CD4-positive, CD25-positive, alpha-beta regulatory T cell (primary cell): ENCODE measurements around the gene ZXDC. TPM values are rescaled to one million over a fixed set of nuclear protein-coding genes. Genes with fewer than 3 reads are reported as not detected.
A peak's percentile ranks its signal among the peaks of the same experiment; 100 is the strongest.

ENCODE experiments used
- ATAC-seq, 2 donors: fragments of 150-1000 bp; cut with Tn5 transposase; one replicate each; pipeline ENCODE4 v1.10.0; 2021; ENCODE audit warnings: low read depth in 2 of 2, moderate number of reproducible peaks in 2 of 2, moderate library complexity in 1 of 2
- DNase-seq, 3 donors: peaks; one replicate each; pipeline versions ENCODE4 v3.0.0 to v3.0.0-alpha.2; 2012 to 2022; ENCODE audit warnings: mixed read lengths in 1 of 3
- H3K27ac ChIP-seq: one replicate; pipeline ENCODE4 v1.7.0; 2013; ENCODE audit warnings: mild to moderate bottlenecking, low read length; ENCODE audit not compliant: insufficient read depth, poor library complexity, severe bottlenecking
- H3K27me3 ChIP-seq: one replicate; pipeline ENCODE4 v1.7.0; 2013; ENCODE audit warnings: low read length; ENCODE audit not compliant: control insufficient read depth, insufficient read depth
- H3K36me3 ChIP-seq: one replicate; pipeline ENCODE4 v1.7.0; 2013; ENCODE audit warnings: mild to moderate bottlenecking, low read length, moderate library complexity; ENCODE audit not compliant: control insufficient read depth, insufficient read depth
- H3K4me1 ChIP-seq: 2 replicates; pipeline ENCODE4 v1.7.0; 2013; ENCODE audit warnings: mild to moderate bottlenecking, low read length; ENCODE audit not compliant: insufficient read depth, control insufficient read depth, poor library complexity, severe bottlenecking
- H3K4me3 ChIP-seq: one replicate; pipeline ENCODE4 v1.7.0; 2013; ENCODE audit warnings: low read depth, mild to moderate bottlenecking, low read length, moderate library complexity
- H3K9me3 ChIP-seq, 2 experiments: 1 replicate in 1 of 2; 2 replicates in 1 of 2; pipeline ENCODE4 v1.7.0; 2013; ENCODE audit warnings: low read length in 2 of 2, mild to moderate bottlenecking in 1 of 2, moderate library complexity in 1 of 2; ENCODE audit not compliant: control insufficient read depth in 2 of 2
- H3K27ac Mint-ChIP-seq, 3 donors: one replicate each; pipeline ENCODE4 v1.8.0; 2020 to 2022; ENCODE audit warnings: mild to moderate bottlenecking in 3 of 3, mixed read lengths in 3 of 3, moderate library complexity in 2 of 3
- H3K27me3 Mint-ChIP-seq: one replicate; pipeline ENCODE4 v1.8.0; 2022; ENCODE audit warnings: mild to moderate bottlenecking, mixed read lengths
- H3K36me3 Mint-ChIP-seq: one replicate; pipeline ENCODE4 v1.8.0; 2020; ENCODE audit warnings: mixed read lengths
- H3K4me1 Mint-ChIP-seq, 4 donors: one replicate each; pipeline ENCODE4 v1.8.0; 2020 to 2022; ENCODE audit warnings: mixed read lengths in 4 of 4, mild to moderate bottlenecking in 1 of 4
- H3K4me3 Mint-ChIP-seq, 4 donors: one replicate each; pipeline ENCODE4 v1.8.0; 2020 to 2022; ENCODE audit warnings: mild to moderate bottlenecking in 4 of 4, mixed read lengths in 4 of 4, moderate library complexity in 3 of 4
- H3K9me3 Mint-ChIP-seq, 7 donors: one replicate each; pipeline ENCODE4 v1.8.0; 2020 to 2022; ENCODE audit warnings: mixed read lengths in 7 of 7, mild to moderate bottlenecking in 3 of 7, moderate library complexity in 2 of 7
- polyA plus RNA-seq, 4 donors: library from polyadenylated mRNA; unstranded; fragments of 300-500 nt; fragmentation: Illumina TruSeq; gene quantifications; one replicate each; pipeline ENCODE4 v1.2.3, GENCODE V29; 2021
- total RNA-seq: library from RNA; stranded (reverse); gene quantifications from one replicate; pipeline ENCODE4 v1.2.3, GENCODE V29; 2022

Gene ZXDC
- total and polyA plus RNA-seq, 5 donors from 2014 or later, result 11.4 to 59.8 (median 12.4) TPM

DNA sequence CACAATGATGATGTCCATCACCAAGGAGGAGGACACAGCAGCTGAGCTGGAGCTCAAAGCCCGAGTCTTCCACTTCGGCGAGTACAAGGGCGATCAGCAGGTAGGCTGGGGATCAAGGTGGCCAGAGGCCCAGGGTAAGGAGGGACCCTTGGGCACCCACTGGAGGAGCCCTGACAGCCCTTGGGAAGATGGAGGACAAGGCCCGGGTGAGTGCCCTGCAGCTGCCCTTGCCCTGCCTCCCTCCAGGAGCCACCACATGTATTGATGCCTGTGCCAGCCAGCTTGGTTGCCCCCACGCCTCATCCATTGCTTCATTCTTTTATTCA is 42.6 kb downstream of the ZXDC start:
- Histone ChIP-seq H3K36me3 (peaks cover 14% of the 10 kb centered on the region), H3K4me1 (no peaks in the 10 kb centered on the region), H3K9me3 (peaks cover 0 to 4% of the 10 kb centered on the region in 2 experiments), H3K27ac (no peak overlapping the region), H3K27me3 (no peaks in the 10 kb centered on the region), H3K4me3 (no peak overlapping the region)
- peaks cover 4% of the 10 kb centered on the region for H3K27me3 Mint-ChIP-seq
- H3K36me3 Mint-ChIP-seq, result peaks cover 28% of the 10 kb centered on the region
- H3K4me1 Mint-ChIP-seq, result no peaks in the 10 kb centered on the region
- peak overlapping the region in 1 of 3 donors; percentile 61 for H3K27ac Mint-ChIP-seq
- H3K9me3 Mint-ChIP-seq, result peaks cover 0 to 2% (median 0%) of the 10 kb centered on the region in 7 donors
- no peak for DNase-seq
- no peak for ATAC-seq
- H3K4me3 Mint-ChIP-seq, result no peak overlapping the region

DNA sequence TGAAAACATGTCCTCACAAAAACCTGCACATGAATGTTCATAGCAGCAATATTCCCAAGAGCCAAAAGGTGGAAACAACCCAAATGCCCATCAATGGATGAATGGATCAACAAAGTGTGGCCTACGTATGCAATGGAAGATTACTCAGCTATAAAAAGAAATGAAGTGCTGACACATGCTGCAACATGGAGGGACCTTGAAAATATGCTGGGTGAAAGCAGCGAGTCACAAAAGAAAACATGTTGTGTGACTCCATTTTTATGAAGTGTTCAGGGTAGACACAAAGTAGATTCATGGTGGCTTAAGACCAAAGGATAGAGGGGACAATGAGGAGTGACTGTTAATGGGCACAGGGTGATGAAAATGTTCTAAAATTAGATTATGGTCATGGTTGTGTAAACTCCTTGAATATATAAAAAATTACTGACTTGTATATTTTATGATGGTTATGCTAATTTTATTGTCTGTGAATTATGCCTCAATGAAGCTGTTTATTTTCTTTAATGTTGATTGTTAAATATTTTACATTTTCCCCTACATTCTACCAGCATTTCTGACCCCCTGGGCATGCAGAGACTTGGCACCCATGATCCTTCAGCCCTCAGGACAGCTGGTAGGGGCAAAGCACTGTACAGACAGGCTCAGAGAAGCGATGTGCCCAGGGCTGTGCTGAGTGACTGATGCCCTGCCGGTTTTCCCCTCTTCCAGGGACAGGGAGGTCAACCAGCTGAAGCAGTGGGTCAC is 43.2 kb downstream of the ZXDC start:
- Mint-ChIP-seq H3K4me3 (no peak overlapping the region), H3K36me3 (peaks cover 25% of the 10 kb centered on the region), H3K27me3 (peaks cover 4% of the 10 kb centered on the region), H3K9me3 (peaks cover 0 to 5% (median 2%) of the 10 kb centered on the region in 7 donors), H3K27ac (peak overlapping the region in 1 of 3 donors; percentile 70), H3K4me1 (no peaks in the 10 kb centered on the region)
- Histone ChIP-seq H3K4me1 (no peaks in the 10 kb centered on the region), H3K27ac (no peak overlapping the region), H3K36me3 (peaks cover 10% of the 10 kb centered on the region), H3K9me3 (peaks cover 4% of the 10 kb centered on the region in 2 experiments), H3K27me3 (no peaks in the 10 kb centered on the region), H3K4me3 (no peak overlapping the region)
- no peak for DNase-seq
- no peak for ATAC-seq

DNA sequence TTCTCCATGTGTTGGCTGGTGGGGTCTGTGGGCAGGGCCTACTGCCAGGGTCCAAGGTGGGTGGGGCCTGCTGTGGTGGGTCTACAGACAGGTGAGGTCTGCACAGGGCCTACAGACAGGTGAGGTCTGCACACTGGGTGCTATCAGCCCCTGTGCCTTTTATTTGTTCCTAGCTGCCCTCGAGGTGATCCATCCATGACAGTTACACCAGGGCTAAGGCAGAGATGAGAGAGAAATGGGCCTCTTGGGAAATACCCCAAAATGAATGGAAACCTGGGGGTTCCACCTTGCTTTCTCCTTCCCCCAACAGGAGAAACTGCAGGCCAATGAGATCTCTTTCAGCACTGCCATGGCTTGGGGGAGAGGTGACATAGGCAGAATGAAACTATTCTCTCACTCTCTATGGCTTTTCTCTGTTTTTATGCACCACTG is 44.6 kb downstream of the ZXDC start:
- DNase-seq (no peak), ATAC-seq (no peak)
- no peak overlapping the region for H3K27ac ChIP-seq
- no peak overlapping the region for H3K4me3 ChIP-seq
- Mint-ChIP-seq H3K4me3 (no peak overlapping the region), H3K27me3 (peaks cover 4% of the 10 kb centered on the region), H3K4me1 (no peaks in the 10 kb centered on the region), H3K36me3 (peaks cover 21% of the 10 kb centered on the region), H3K9me3 (peaks cover 0 to 14% (median 4%) of the 10 kb centered on the region in 7 donors), H3K27ac (no peak overlapping the region)
- no peaks in the 10 kb centered on the region for H3K4me1 ChIP-seq
- no peaks in the 10 kb centered on the region for H3K36me3 ChIP-seq
- peaks cover 8 to 9% of the 10 kb centered on the region in 2 experiments for H3K9me3 ChIP-seq
- no peaks in the 10 kb centered on the region for H3K27me3 ChIP-seq

- H3K27me3 Mint-ChIP-seq, result peaks cover 4% of the 10 kb centered on the region
- DNase-seq (no peak), ATAC-seq (no peak)
- peak overlapping the region in 1 of 3 donors; percentile 61 for H3K27ac Mint-ChIP-seq
- peaks cover 0 to 23% (median 9%) of the 10 kb centered on the region in 7 donors for H3K9me3 Mint-ChIP-seq
- Histone ChIP-seq H3K27ac (no peak overlapping the region), H3K36me3 (no peaks in the 10 kb centered on the region), H3K9me3 (peaks cover 10 to 13% of the 10 kb centered on the region in 2 experiments), H3K4me1 (no peaks in the 10 kb centered on the region), H3K27me3 (no peaks in the 10 kb centered on the region), H3K4me3 (no peak overlapping the region)
- no peaks in the 10 kb centered on the region for H3K4me1 Mint-ChIP-seq
- peaks cover 16% of the 10 kb centered on the region for H3K36me3 Mint-ChIP-seq
- no peak overlapping the region for H3K4me3 Mint-ChIP-seq
These were observed 50.9 kb downstream of the ZXDC start for GRCh38 chr3:126424751-126425150.

DNA sequence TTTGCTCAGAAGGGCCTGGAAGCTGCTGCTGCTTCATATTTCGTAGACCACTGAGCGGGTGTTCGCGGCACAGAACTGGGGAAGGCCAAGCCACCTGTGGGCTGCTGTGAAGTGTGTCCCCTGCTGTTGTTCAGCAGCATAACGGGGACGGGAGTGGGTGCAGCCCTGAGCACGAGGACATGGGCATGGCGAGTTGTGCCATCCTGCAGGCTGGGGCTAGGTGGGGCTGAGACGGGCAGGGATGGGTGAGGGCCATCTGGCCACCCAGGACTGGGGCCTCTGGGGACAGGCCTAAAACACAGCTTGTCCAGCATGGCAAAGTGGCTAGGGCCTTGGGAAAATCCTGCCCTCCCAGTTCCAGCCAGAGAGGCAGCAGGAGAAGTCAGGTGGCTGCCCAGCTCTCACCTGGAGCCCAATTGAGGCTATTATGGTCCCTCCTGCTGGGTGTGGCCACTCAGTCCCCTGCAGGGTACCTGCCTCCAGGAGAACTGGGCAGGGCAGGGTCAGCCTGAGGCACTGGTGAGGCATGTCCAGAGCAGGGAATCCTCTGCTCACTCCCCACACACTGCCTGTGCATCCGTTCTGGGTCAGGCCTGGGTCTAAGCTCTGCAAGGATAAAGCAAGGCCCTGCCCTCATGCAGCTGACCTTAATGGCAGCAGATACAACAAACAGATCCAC is 51.5 kb downstream of the ZXDC start:
- no peak for DNase-seq
- Mint-ChIP-seq H3K27ac (no peak overlapping the region), H3K9me3 (peaks cover 0 to 23% (median 9%) of the 10 kb centered on the region in 7 donors), H3K4me3 (no peak overlapping the region), H3K27me3 (peaks cover 4% of the 10 kb centered on the region), H3K36me3 (peaks cover 16% of the 10 kb centered on the region), H3K4me1 (no peaks in the 10 kb centered on the region)
- Histone ChIP-seq H3K36me3 (no peaks in the 10 kb centered on the region), H3K4me3 (no peak overlapping the region), H3K4me1 (no peaks in the 10 kb centered on the region), H3K27me3 (no peaks in the 10 kb centered on the region), H3K9me3 (peaks cover 10 to 13% of the 10 kb centered on the region in 2 experiments), H3K27ac (no peak overlapping the region)
- ATAC-seq, result no peak

- DNase-seq (no peak), ATAC-seq (no peak)
- Histone ChIP-seq H3K4me3 (no peak overlapping the region), H3K36me3 (no peaks in the 10 kb centered on the region), H3K27me3 (no peaks in the 10 kb centered on the region), H3K4me1 (no peaks in the 10 kb centered on the region), H3K9me3 (peaks cover 9 to 13% of the 10 kb centered on the region in 2 experiments), H3K27ac (no peak overlapping the region)
- peaks cover 0 to 23% (median 9%) of the 10 kb centered on the region in 7 donors for H3K9me3 Mint-ChIP-seq
- peaks cover 4% of the 10 kb centered on the region for H3K27me3 Mint-ChIP-seq
- H3K36me3 Mint-ChIP-seq, result peaks cover 16% of the 10 kb centered on the region
- no peak overlapping the region for H3K27ac Mint-ChIP-seq
- no peaks in the 10 kb centered on the region for H3K4me1 Mint-ChIP-seq
- H3K4me3 Mint-ChIP-seq, result no peak overlapping the region
These were observed 52.3 kb downstream of the ZXDC start for GRCh38 chr3:126423191-126424038.

GRCh38 chr3:126422571-126423091 is 53.1 kb downstream of the ZXDC start:
- Mint-ChIP-seq H3K9me3 (peaks cover 0 to 19% (median 6%) of the 10 kb centered on the region in 7 donors), H3K36me3 (peaks cover 15% of the 10 kb centered on the region), H3K4me1 (no peaks in the 10 kb centered on the region), H3K27me3 (peaks cover 4% of the 10 kb centered on the region), H3K4me3 (no peak overlapping the region), H3K27ac (no peak overlapping the region)
- Histone ChIP-seq H3K27ac (no peak overlapping the region), H3K36me3 (no peaks in the 10 kb centered on the region), H3K9me3 (peaks cover 6 to 10% of the 10 kb centered on the region in 2 experiments), H3K4me1 (no peaks in the 10 kb centered on the region), H3K4me3 (no peak overlapping the region), H3K27me3 (no peaks in the 10 kb centered on the region)
- ATAC-seq, result no peak
- DNase-seq, result no peak
